ENCODE data around the gene CHMP2A.
"Not testable (repeated sequence)": the region's sequence is repeated elsewhere in the genome, so short reads cannot be mapped to it uniquely, and the experiment has no call there.

The CHMP2A gene

DNA sequence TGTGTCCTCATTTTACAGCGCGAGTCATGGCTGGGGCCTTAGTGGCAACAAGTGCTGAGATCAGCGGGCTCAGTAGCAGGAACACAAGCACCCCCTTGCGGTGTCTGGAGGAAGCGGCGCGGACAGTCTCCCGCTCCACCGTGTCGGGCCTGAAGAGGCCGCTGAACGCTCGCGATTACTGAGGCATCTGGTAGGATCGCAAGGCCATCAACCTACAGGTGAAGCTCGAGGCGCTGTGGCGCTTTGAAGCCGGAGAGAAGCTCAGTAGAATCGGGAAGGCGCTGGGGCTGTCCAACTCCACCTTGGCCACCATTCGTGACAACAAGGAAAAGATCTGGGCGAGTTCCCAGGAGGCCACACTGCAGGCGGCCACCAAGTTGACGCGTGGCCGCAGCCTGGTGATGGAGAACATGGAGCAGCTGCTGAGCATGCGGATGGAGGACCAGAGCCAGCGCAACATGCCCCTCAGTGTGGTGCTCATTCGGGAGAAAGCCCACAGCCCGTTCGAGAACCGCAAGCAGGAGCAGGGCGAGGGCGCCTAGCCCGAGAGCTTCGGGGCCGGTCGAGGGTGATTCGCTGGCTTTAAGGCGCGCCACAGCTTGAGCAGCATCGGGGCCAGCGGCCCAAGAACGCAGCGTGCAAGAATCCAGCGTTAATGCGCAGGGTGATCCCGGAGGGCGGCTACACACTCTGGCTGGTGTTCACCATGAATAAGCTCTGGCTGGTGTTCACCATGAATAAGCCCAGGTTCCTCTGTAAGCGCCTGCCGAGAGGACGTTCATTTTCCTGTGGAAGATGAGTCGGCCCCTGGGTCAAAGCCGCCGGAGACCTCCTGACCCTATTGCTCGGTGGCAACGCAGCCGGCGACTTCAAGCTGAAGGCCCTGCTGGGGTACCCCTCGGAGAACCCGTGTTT lies 26.6 kb upstream of the CHMP2A start:
- peak; percentile 54 for DNase-seq (ENCODE audit: low read depth)
- peak; percentile 97 for TF ChIP-seq CTCF (conservative IDR thresholded peaks at IDR 0.05; ENCODE audit: low read depth, low read length)
- H3K4me3 ChIP-seq (ENCODE audit: low read length) = no peak overlapping the region

DNA sequence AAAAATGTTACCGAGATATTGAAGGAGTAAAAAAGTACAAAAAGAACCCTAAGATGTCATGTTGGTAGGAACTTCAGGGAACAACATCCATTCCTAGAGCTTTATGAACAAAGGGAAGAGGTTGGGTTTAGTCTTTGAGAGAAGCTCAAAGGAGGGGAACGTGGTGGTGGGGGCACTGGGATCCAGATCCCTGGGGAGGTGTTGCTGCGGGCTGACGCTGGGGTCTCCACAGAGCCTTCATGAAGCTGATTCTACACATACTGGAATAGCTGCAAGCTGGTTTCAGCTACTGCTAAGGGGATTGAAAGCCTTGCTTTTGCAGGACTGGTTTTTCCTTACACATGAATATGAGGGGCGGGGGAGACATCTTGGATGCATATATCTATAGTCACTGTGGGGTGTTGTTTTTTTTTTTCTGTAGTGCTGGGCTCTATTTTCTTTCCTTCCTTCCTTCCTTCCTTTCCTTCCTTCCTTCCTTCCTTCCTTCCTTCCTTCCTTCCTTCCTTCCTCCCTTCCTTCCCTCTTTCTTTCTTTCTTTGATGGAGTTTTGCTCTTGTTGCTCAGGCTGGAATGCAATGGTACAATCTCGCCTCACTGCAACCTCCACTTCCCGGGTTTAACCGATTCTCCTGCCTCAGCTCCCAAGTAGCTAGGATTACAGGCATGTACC lies 24.7 kb upstream of the CHMP2A start:
- TF ChIP-seq CTCF (conservative IDR thresholded peaks at IDR 0.05; ENCODE audit: low read depth, low read length) = no peak
- no peak for DNase-seq (ENCODE audit: low read depth)

DNA sequence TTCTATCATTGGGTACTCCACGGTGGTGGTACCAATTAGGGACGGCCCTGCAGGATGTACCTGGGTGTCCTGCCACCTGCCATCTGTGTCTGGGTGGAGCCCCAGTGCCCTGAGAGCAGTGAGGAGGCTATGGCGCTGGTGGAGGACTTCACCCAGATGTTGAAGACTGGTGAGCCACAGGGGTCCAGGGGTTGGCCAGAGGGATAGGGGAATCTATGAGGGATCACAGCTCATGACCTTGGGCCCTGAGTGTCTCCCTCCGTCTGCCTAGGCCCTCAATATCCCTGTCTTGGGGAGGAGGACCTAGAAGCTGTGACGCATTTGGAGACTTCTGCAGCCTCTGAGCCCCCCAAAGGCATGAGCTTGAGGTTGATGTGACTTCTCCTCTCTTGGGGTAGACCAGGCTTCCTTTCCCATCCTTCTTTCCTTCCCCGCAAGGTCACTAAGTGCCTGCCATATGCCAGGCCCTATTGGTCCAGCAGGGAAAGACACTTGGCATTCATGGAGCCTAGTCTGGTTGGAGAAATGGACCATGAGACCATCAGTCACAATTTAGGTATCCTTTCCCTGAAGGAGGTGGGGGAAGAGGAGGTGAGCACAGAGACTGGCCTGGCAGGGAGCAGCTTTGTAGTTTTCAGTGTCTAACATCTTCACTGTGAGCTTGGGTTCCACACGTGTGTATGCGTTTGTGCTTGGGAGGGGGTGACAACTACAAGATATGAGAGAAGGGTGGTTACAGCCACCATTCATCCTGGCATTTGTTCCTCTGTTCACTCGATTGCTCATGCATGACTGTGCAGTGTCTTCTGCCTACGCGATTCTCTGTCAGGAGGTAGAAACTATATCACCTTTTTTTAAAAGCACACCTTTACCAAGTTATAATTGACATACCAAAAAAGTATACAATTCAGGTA lies 23.4 kb upstream of the CHMP2A start:
- no peak for DNase-seq (ENCODE audit: low read depth)
- TF ChIP-seq CTCF (conservative IDR thresholded peaks at IDR 0.05; ENCODE audit: low read depth, low read length) = no peak
- H3K4me3 ChIP-seq (ENCODE audit: low read length) = no peak overlapping the region

More for the DNA sequence above, 24.7 kb upstream of the CHMP2A start:
- H3K4me3 ChIP-seq (ENCODE audit: low read length) = no peak overlapping the region

DNA sequence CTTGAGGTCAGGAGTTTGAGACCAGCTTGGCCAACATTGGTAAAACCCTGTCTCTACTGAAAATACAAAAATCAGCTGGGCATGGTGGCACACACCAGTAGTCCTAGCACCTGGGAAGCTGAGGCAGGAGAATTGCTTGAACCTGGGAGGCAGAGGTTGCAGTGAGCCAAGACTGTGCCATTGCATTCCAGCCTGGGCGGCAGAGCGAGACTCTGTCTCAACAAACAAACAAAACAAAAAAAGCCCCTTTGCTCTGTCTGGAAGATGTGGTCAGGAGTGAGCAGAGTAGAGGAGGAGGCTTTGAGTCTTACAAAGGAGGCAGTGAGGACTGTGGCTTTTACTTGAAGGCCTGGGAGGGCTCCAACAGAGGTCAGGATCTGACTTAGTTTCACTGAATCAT lies 22.7 kb upstream of the CHMP2A start:
- DNase-seq (ENCODE audit: low read depth); H3K4me3 ChIP-seq (ENCODE audit: low read length): not testable (repeated sequence)

DNA sequence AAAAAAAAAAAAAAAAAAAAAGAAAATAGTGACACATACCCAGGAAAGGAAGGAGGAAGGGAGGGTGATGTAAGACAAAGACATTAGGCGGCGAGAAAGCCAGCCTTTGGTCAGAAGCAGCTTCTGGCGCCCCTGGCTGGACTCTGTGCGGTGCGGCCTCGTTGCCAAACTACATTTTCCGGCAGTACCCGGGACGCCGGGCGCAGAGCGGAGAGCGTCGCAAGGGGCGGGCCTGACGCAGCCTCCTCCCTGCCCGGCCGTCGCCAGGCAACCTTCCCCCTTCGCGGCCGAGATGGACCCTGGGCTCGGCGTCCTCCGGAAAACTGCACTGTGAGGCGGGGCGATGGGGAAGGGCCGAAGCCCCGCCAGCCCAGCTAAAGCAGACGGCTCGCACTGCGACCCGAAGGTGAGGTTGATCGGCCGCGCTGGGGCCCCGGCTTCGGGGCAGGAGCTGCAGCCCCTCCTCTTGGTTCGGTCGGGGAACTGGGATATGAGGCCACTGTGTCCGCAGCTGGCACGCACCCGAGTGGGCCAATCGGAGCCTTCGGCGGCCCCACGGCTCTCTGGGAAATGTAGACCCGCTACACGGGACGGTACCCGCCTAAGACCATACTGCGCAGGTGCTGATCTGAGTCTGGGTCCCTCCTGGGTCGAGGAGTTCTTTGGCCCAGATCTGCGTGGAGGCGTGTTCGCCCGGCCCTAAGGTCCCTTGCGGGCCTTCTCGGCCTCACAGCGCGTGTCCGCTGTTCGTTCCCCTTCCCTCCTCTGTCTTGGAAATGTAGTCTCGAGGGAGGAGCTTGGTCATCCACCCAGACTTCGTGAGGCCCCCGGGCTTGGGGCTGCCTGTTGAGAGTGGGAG lies 20.5 kb upstream of the CHMP2A start:
- TF ChIP-seq CTCF (conservative IDR thresholded peaks at IDR 0.05; ENCODE audit: low read depth, low read length) = no peak
- peak overlapping the region; percentile 78 for H3K4me3 ChIP-seq (ENCODE audit: low read length)
- DNase-seq (ENCODE audit: low read depth) = no peak

- DNase-seq (ENCODE audit: low read depth) = no peak
- H3K4me3 ChIP-seq (ENCODE audit: low read length) = peak overlapping the region; percentile 85
- no peak for TF ChIP-seq CTCF (conservative IDR thresholded peaks at IDR 0.05; ENCODE audit: low read depth, low read length)
Observed at GRCh38 chr19:58573658-58574164, 18.8 kb upstream of the CHMP2A start.
